HepG2 (cell line): ENCODE measurements around the gene SH3GLB2. TPM values are rescaled to one million over a fixed set of nuclear protein-coding genes. Genes with fewer than 3 reads are reported as not detected.

Experiments
- ARNT ChIP-seq: fragments of 450-650 bp; IDR thresholded peaks from 2 replicates; pipeline ENCODE4 v1.6.1; 2017
- BCLAF1 ChIP-seq: fragments of 450-650 bp; IDR thresholded peaks from 2 replicates; pipeline ENCODE4 v1.6.1; 2017; ENCODE audit warnings: mild to moderate bottlenecking
- CHCHD3 ChIP-seq: sonication (generic); formaldehyde crosslinking; IDR thresholded peaks from 2 replicates; pipeline ENCODE4 v1.8.0; 2022; ENCODE audit warnings: mild to moderate bottlenecking, missing genetic modification reagents, moderate library complexity
- HDAC6 ChIP-seq: fragments of 200-600 bp; sonication (generic); IDR thresholded peaks from 2 replicates; pipeline ENCODE4 v1.7.0; 2017; ENCODE audit warnings: mild to moderate bottlenecking, antibody characterized with exemption, low read length, low read depth
- KIAA2018 ChIP-seq: sonication (generic); formaldehyde crosslinking; IDR thresholded peaks from 2 replicates; pipeline ENCODE4 v1.5.0; 2020; ENCODE audit warnings: mild to moderate bottlenecking, missing genetic modification reagents, borderline replicate concordance
- MEIS1 ChIP-seq: sonication (generic); formaldehyde crosslinking; IDR thresholded peaks from 2 replicates; pipeline ENCODE4 v1.9.0; 2021; ENCODE audit warnings: mild to moderate bottlenecking, missing genetic modification reagents, moderate library complexity, borderline replicate concordance
- NPAS2 ChIP-seq: sonication (generic); formaldehyde crosslinking; IDR thresholded peaks from 2 replicates; pipeline ENCODE4 v1.8.0; 2022; ENCODE audit warnings: mild to moderate bottlenecking, missing genetic modification reagents, borderline replicate concordance
- RARG ChIP-seq: sonication (generic); formaldehyde crosslinking; IDR thresholded peaks from 2 replicates; pipeline ENCODE4 v1.4.0; 2020; ENCODE audit warnings: low read depth, mild to moderate bottlenecking, missing genetic modification reagents
- TFAP4 ChIP-seq: sonication (generic); IDR thresholded peaks from 2 replicates; pipeline ENCODE4 v1.6.1; 2016; ENCODE audit warnings: low read depth, borderline replicate concordance
- ZBTB26 ChIP-seq: IDR thresholded peaks from 2 replicates; pipeline ENCODE4 v1.6.1; 2016; ENCODE audit warnings: missing compliant biosample characterization, missing genetic modification reagents, borderline replicate concordance
- ZNF143 ChIP-seq: sonication (generic); formaldehyde crosslinking; IDR thresholded peaks from 2 replicates; pipeline ENCODE4 v1.4.0; 2020; ENCODE audit warnings: missing genetic modification reagents
- ZNF570 ChIP-seq: sonication (generic); formaldehyde crosslinking; IDR thresholded peaks from 2 replicates; pipeline ENCODE4 v1.4.0; 2020; ENCODE audit warnings: mild to moderate bottlenecking, missing genetic modification reagents, borderline replicate concordance
- ZNF746 ChIP-seq: sonication (generic); formaldehyde crosslinking; IDR thresholded peaks from 2 replicates; pipeline ENCODE4 v1.8.0; 2022; ENCODE audit warnings: mild to moderate bottlenecking, missing genetic modification reagents
- polyA plus RNA-seq, 8 experiments: library from polyadenylated mRNA; depleted of rRNA in 3 of 8; stranded (reverse) in 7 of 8; unstranded in 1 of 8; fragments of >200 nt; fragmentation: Illumina TruSeq in 4 of 8; extraction: Trizol in 4 of 8; gene quantifications; 2 replicates each; pipeline versions ENCODE4 v1.2.1 to v1.2.3, GENCODE V29; 2011 to 2016; ENCODE audit warnings: low read depth in 4 of 8, missing spikeins in 1 of 8, mixed read lengths in 1 of 8; ENCODE audit not compliant: insufficient read depth in 1 of 8
- total RNA-seq, 5 experiments: library from RNA; depleted of rRNA; stranded (reverse); fragments of >200 nt; fragmentation: Illumina TruSeq; extraction: Trizol; gene quantifications; 2 replicates each; pipeline ENCODE4 v1.2.3, GENCODE V29; 2016; ENCODE audit warnings: low read depth in 1 of 5

Gene SH3GLB2
- total and polyA plus RNA-seq, 2 of the 13 experiments (the other 11 are each of a cell fraction or from before 2014, with no cell fraction given) = 24.0 to 40.6 TPM

- TF ChIP-seq RARG (CRISPR knock-in tag) (no peak), ARNT (no peak), NPAS2 (CRISPR knock-in tag) (no peak), HDAC6 (no peak), ZNF746 (CRISPR knock-in tag) (no peak), TFAP4 (no peak), BCLAF1 (no peak), CHCHD3 (CRISPR knock-in tag) (no peak), ZNF143 (CRISPR knock-in tag) (no peak), MEIS1 (CRISPR knock-in tag) (no peak), ZBTB26 (CRISPR knock-in tag) (no peak), ZNF570 (CRISPR knock-in tag) (no peak), KIAA2018 (CRISPR knock-in tag) (no peak)
These were observed 32.0 kb upstream of the SH3GLB2 start (continued) for GRCh38 chr9:129059796-129060785.
